Activated CD4-positive, alpha-beta T cell treated with anti-CD3 and anti-CD28 coated beads, Interleukin-2, amount 10 ng/mL, durations not matched to agents 24 days and 14 days (primary cell): ENCODE measurements around the gene NT5DC4. TPM values are rescaled to one million over a fixed set of nuclear protein-coding genes. Genes with fewer than 3 reads are reported as not detected.

ENCODE experiments used
- DNase-seq: peaks from one replicate; pipeline ENCODE4 v3.0.0; 2022
- H3K27ac Mint-ChIP-seq: one replicate; pipeline ENCODE4 v1.8.0; 2022; ENCODE audit warnings: mild to moderate bottlenecking, mixed read lengths
- H3K27me3 Mint-ChIP-seq: one replicate; pipeline ENCODE4 v1.8.0; 2022; ENCODE audit warnings: mixed read lengths
- H3K36me3 Mint-ChIP-seq: one replicate; pipeline ENCODE4 v1.8.0; 2022; ENCODE audit warnings: low read depth, mild to moderate bottlenecking, mixed read lengths
- H3K4me1 Mint-ChIP-seq: one replicate; pipeline ENCODE4 v1.8.0; 2021; ENCODE audit warnings: mixed read lengths
- H3K4me3 Mint-ChIP-seq: one replicate; pipeline ENCODE4 v1.8.0; 2022; ENCODE audit warnings: mild to moderate bottlenecking, moderate library complexity, mixed read lengths
- H3K9me3 Mint-ChIP-seq: one replicate; pipeline ENCODE4 v1.8.0; 2021; ENCODE audit warnings: mixed read lengths
- intact Hi-C: fragments of 100-400 bp; cut with micrococcal nuclease; formaldehyde crosslinking; loops from one replicate; pipeline ENCODE4 v1.15.1; 2023
- total RNA-seq: library from RNA; stranded (reverse); gene quantifications from 2 replicates; pipeline ENCODE4 v1.2.3, GENCODE V29; 2022

The NT5DC4 gene
- total RNA-seq, 1 donor from 2014 or later, result not detected

DNA sequence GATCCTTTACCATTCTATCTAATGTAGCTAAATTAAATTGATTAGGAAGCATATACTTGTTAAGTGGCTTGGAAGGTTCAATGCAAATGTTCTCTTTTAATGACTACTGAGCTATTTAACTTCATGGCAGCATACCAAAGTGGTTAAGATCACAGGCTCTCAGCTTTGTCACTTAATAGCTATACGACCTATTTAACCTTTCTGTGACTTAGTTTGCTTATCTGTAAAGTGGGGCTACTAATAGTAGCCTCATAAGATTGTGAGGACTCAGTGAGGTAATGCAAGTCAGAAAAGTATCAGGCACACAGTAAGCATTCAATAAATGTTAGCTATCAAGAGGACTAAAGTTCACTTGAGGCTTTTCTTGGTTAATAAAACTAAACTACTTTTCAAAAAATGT is 39.3 kb downstream of the NT5DC4 start:
- DNase-seq, result no peak
- no peaks in the 10 kb centered on the region for H3K9me3 Mint-ChIP-seq
- H3K4me3 Mint-ChIP-seq, result no peak overlapping the region
- H3K36me3 Mint-ChIP-seq, result peaks cover 52% of the 10 kb centered on the region
- H3K4me1 Mint-ChIP-seq, result peaks cover 48% of the 10 kb centered on the region
- intact Hi-C loops, result no loop called here
- no peak overlapping the region for H3K27ac Mint-ChIP-seq
- H3K27me3 Mint-ChIP-seq, result no peaks in the 10 kb centered on the region

- intact Hi-C loops, result no loop called here
- Mint-ChIP-seq H3K27me3 (no peaks in the 10 kb centered on the region), H3K27ac (no peak overlapping the region), H3K4me1 (peaks cover 43% of the 10 kb centered on the region), H3K36me3 (peaks cover 35% of the 10 kb centered on the region), H3K9me3 (peaks cover 1% of the 10 kb centered on the region), H3K4me3 (peak overlapping the region; percentile 92)
- DNase-seq, result no peak
These were observed 41.5 kb downstream of the NT5DC4 start for GRCh38 chr2:112762276-112762675.

- H3K36me3 Mint-ChIP-seq, result peaks cover 24% of the 10 kb centered on the region
- peak within 1 kb of the TSS; percentile 92 for H3K4me3 Mint-ChIP-seq
- peaks cover 47% of the 10 kb centered on the region for H3K4me1 Mint-ChIP-seq
These were observed 43.5 kb downstream of the NT5DC4 start, which contains the start of gene CKAP2L for GRCh38 chr2:112764071-112765044. CKAP2L (minus strand) TSS chr2:112764609; CDS start chr2:112764598, 11 bp downstream.

DNA sequence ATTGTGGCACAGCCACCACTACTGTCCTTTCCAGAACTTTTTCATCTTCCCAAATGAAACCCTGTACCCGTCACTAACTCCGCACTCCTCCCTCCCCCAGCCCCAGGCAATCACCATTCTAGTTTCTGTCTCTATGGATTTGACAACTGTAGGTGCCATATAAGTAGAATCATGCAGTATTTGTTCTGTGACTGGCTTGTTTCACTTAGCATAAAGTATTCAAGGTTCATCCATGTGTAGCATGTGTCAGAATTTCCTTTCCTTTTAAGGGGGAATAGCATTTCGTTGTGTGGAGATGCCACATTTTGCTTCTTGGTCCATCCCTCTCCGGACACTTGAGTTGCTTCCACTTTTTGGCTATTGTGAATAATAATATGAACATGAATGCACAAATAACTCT is 44.4 kb downstream of the NT5DC4 start:
- Mint-ChIP-seq H3K36me3 (peaks cover 22% of the 10 kb centered on the region), H3K4me1 (peaks cover 45% of the 10 kb centered on the region), H3K27me3 (no peaks in the 10 kb centered on the region), H3K9me3 (peaks cover 13% of the 10 kb centered on the region), H3K4me3 (peak overlapping the region; percentile 92), H3K27ac (peak overlapping the region; percentile 25)
- intact Hi-C loops, result loop anchor here (2.0 kb wide), 1 partner anchor 40 kb away; no protein-coding TSS in a partner anchor
- peak; percentile 64 for DNase-seq

More at GRCh38 chr2:112764071-112765044, 43.5 kb downstream of the NT5DC4 start, which contains the start of gene CKAP2L:
- Mint-ChIP-seq H3K27ac (peak within 1 kb of the TSS; percentile 93), H3K9me3 (peaks cover 13% of the 10 kb centered on the region), H3K27me3 (no peaks in the 10 kb centered on the region)
- DNase-seq, result peak; percentile 99
- intact Hi-C loops, result loop anchor here (1.0 to 2.0 kb wide), 4 partner anchors 14 to 119 kb away; partner anchors contain the start of gene SLC20A1

DNA sequence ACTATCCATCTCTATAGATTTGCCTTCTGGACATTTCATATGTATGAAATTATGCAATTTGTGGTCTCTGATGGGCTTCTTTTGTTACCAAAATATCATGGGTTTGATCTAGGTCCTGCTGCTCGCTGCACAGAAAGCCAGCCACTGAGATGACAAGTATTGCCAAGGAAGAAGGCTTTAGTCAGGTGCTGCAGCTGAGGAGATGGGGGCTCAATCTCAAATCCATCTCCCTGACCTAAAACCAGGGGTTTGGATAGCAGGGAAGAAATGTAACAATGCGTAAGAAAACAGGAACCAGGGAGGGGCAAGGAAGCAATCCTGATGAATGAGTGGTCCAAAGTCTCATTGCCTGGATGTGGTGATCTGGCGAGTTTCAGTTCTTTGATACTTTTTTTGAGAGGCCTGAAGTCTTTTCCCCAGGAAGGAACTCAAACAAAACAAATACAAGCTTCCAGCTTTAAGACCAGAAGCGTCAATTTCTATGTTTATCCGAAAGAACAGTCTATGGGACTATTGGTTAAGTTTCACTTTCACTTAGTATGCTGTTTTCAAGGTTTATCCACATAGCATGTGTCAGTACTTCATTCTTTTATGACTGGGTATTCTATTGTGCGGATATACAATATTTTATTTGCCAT is 47.0 kb downstream of the NT5DC4 start:
- peaks cover 8% of the 10 kb centered on the region for H3K36me3 Mint-ChIP-seq
- H3K27ac Mint-ChIP-seq, result peak overlapping the region; percentile 25
- DNase-seq, result no peak
- peaks cover 16% of the 10 kb centered on the region for H3K9me3 Mint-ChIP-seq
- H3K4me3 Mint-ChIP-seq, result peak overlapping the region; percentile 18
- intact Hi-C loops, result no loop called here
- H3K27me3 Mint-ChIP-seq, result peaks cover 6% of the 10 kb centered on the region
- H3K4me1 Mint-ChIP-seq, result peaks cover 30% of the 10 kb centered on the region

DNA sequence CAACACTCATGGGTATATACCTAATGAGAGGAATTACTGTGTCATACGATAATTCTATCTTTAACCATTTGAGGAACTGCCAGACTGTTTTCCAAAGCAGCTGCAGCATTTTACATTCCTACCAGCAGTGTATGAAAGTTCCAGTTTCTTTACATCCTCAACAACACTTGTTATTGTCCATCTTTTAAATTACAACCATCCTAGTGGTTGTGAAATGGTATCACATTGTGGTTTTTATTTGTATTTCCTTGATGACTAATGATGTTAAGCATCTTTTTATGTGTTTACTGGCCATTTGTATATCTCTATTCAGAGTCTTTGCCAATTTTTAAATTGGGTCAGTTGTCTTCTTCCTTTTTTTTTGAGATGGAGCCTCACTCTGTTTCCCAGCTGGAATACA is 47.6 kb downstream of the NT5DC4 start:
- Mint-ChIP-seq H3K9me3 (peaks cover 16% of the 10 kb centered on the region), H3K27ac (no peak overlapping the region), H3K4me3 (no peak overlapping the region), H3K36me3 (peaks cover 5% of the 10 kb centered on the region), H3K27me3 (peaks cover 8% of the 10 kb centered on the region), H3K4me1 (peaks cover 25% of the 10 kb centered on the region)
- intact Hi-C loops, result no loop called here
- no peak for DNase-seq

GRCh38 chr2:112772322-112772721 is 51.5 kb downstream of the NT5DC4 start:
- no peak for DNase-seq
- Mint-ChIP-seq H3K9me3 (peaks cover 26% of the 10 kb centered on the region), H3K27ac (no peak overlapping the region), H3K4me1 (peaks cover 25% of the 10 kb centered on the region), H3K27me3 (peaks cover 13% of the 10 kb centered on the region), H3K36me3 (peaks cover 9% of the 10 kb centered on the region), H3K4me3 (no peak overlapping the region)
- intact Hi-C loops, result no loop called here

GRCh38 chr2:112772911-112773475 is 52.2 kb downstream of the NT5DC4 start:
- peaks cover 21% of the 10 kb centered on the region for H3K9me3 Mint-ChIP-seq
- peaks cover 20% of the 10 kb centered on the region for H3K27me3 Mint-ChIP-seq
- H3K27ac Mint-ChIP-seq, result no peak overlapping the region
- no peak for DNase-seq
- intact Hi-C loops, result no loop called here
- no peak overlapping the region for H3K4me3 Mint-ChIP-seq
- peaks cover 21% of the 10 kb centered on the region for H3K4me1 Mint-ChIP-seq
- peaks cover 15% of the 10 kb centered on the region for H3K36me3 Mint-ChIP-seq

DNA sequence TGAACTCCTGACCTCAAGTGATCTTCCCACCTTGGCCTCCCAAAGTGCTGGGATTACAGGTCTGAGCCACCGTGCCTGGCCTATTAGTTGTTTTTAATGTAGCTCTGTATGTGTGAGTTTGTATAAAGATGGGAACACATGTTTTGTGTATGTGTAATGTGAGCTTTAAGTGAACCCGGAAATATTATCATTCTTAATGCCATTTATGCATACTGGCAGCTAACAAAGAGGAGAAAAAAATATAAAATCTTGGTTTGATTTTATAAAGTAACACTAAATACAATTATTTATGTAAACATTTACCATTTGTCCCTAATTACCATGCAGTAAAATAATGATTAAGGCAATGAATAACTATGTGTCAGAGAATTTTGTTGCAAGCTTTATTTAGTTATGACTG is 52.7 kb downstream of the NT5DC4 start:
- peaks cover 20% of the 10 kb centered on the region for H3K9me3 Mint-ChIP-seq
- no peak for DNase-seq
- H3K4me1 Mint-ChIP-seq, result peaks cover 17% of the 10 kb centered on the region
- no peak overlapping the region for H3K27ac Mint-ChIP-seq
- H3K36me3 Mint-ChIP-seq, result peaks cover 15% of the 10 kb centered on the region
- intact Hi-C loops, result no loop called here
- no peak overlapping the region for H3K4me3 Mint-ChIP-seq
- H3K27me3 Mint-ChIP-seq, result peaks cover 25% of the 10 kb centered on the region

GRCh38 chr2:112774536-112775285 is 53.9 kb downstream of the NT5DC4 start:
- Mint-ChIP-seq H3K4me1 (peaks cover 17% of the 10 kb centered on the region), H3K9me3 (peaks cover 17% of the 10 kb centered on the region), H3K36me3 (peaks cover 15% of the 10 kb centered on the region), H3K4me3 (no peak overlapping the region), H3K27ac (no peak overlapping the region), H3K27me3 (peaks cover 30% of the 10 kb centered on the region)
- intact Hi-C loops, result no loop called here
- no peak for DNase-seq

DNA sequence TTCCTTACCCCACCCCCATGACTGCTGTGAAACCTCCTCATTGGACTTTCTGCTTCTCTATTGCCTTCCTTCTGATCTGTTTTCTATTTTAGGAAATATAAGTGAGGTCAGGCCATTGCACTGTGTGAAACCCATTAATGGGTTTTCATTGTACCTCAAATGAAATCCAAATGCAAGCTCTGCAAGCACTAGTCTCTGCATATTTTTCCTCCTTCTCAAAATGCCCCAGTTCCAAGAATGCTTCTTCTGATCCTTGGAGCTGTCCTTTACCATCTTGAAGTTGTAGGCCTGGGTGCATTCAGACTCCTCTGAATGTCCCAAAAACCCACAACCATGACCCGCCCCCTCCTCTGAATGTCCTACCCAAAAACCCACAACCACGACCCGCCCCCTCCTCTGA is 55.3 kb downstream of the NT5DC4 start:
- H3K4me3 Mint-ChIP-seq, result no peak overlapping the region
- H3K27me3 Mint-ChIP-seq, result peaks cover 30% of the 10 kb centered on the region
- H3K9me3 Mint-ChIP-seq, result peaks cover 17% of the 10 kb centered on the region
- H3K36me3 Mint-ChIP-seq, result peaks cover 15% of the 10 kb centered on the region
- intact Hi-C loops, result loop anchor here (2.0 kb wide), 1 partner anchor 19 kb away; no protein-coding TSS in a partner anchor
- peak overlapping the region; percentile 23 for H3K27ac Mint-ChIP-seq
- peaks cover 17% of the 10 kb centered on the region for H3K4me1 Mint-ChIP-seq
- peak; percentile 57 for DNase-seq

GRCh38 chr2:112777036-112777435 is 56.2 kb downstream of the NT5DC4 start:
- H3K27ac Mint-ChIP-seq, result peak overlapping the region; percentile 81
- H3K4me3 Mint-ChIP-seq, result peak overlapping the region; percentile 30
- peaks cover 17% of the 10 kb centered on the region for H3K9me3 Mint-ChIP-seq
- H3K36me3 Mint-ChIP-seq, result peaks cover 15% of the 10 kb centered on the region
- intact Hi-C loops, result loop anchor here (2.0 kb wide), 1 partner anchor 18 kb away; no protein-coding TSS in a partner anchor
- peaks cover 29% of the 10 kb centered on the region for H3K27me3 Mint-ChIP-seq
- peaks cover 17% of the 10 kb centered on the region for H3K4me1 Mint-ChIP-seq
- DNase-seq, result no peak

- Mint-ChIP-seq H3K4me3 (no peak overlapping the region), H3K4me1 (peaks cover 23% of the 10 kb centered on the region), H3K27ac (no peak overlapping the region), H3K9me3 (peaks cover 16% of the 10 kb centered on the region), H3K27me3 (peaks cover 30% of the 10 kb centered on the region), H3K36me3 (peaks cover 19% of the 10 kb centered on the region)
- DNase-seq, result no peak
- intact Hi-C loops, result no loop called here
These were observed 58.8 kb downstream of the NT5DC4 start for GRCh38 chr2:112779598-112779997.
